HG03571 (cell line): ENCODE measurements around the gene BRCA1.
"Not testable (repeated sequence)": the region's sequence is repeated elsewhere in the genome, so short reads cannot be mapped to it uniquely, and the experiment has no call there.

Source experiments
- ATAC-seq: cut with Tn5 transposase; IDR thresholded peaks from one replicate; pipeline ENCODE4 v1.9.1; 2021; ENCODE audit not compliant: unreplicated experiment

The BRCA1 gene

GRCh38 chr17:43134774-43135453 is 9.8 kb upstream of the BRCA1 start:
- ATAC-seq = no peak

DNA sequence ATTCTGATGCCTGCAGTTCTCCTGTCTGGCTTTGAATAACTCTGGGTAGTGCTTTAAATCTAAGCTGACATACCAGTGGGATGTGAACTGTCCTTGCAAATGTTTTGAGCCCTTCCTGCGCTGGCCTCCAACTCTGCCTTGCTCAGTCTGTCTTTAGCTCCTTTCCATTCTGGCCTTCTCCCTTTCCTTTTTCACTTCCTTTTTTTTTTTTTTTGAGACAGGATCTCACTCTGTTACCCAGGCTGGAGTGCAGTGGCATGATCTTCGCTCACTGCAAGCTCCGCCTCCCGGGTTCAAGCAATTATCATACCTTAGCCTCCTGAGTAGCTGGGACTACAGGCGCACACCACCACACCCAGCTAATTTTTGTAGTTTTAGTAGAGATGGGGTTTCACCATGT is 8.3 kb upstream of the BRCA1 start:
- not testable (repeated sequence) for ATAC-seq

GRCh38 chr17:43132117-43132516 is 7.0 kb upstream of the BRCA1 start:
- ATAC-seq = no peak

DNA sequence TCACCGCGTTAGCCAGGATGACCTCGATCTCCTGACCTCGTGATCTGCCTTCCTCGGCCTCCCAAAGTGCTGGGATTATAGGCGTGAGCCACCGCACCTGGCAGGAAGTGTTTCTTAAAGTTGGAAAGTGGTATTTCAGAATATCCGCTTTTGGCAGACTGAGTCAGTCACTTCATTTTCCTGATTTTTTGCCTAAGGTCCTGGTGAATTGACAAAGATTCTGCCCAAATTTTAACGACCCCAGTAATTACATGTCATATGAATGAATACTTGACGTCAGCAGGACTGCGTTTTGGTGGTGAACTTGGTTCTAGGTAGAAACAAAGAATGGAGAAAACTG is 4.5 kb upstream of the BRCA1 start:
- ATAC-seq = no peak

DNA sequence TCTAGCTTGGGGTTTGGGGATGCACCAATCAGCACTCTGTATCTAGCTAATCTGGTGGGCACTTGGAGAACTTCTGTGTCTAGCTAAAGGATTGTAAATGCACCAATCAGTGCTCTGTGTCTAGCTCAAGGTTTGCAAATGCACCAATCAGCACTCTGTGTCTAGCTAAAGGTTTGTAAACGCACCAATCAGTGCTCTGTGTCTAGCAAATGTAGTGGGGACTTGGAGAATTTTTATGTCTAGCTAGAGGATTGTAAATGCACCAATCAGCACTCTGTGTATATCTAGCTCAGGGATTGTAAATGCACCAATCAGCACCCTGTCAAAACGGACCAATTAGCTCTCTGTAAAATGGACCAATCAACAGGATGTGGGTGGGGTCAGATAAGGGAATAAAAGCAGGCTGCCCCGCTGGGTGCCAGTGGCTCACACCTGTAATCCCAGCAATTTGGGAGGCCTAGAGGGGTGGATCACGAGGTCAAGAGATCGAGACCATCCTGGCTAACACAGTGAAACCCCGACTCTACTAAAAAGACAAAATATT is 2.2 kb upstream of the BRCA1 start:
- not testable (repeated sequence) for ATAC-seq

DNA sequence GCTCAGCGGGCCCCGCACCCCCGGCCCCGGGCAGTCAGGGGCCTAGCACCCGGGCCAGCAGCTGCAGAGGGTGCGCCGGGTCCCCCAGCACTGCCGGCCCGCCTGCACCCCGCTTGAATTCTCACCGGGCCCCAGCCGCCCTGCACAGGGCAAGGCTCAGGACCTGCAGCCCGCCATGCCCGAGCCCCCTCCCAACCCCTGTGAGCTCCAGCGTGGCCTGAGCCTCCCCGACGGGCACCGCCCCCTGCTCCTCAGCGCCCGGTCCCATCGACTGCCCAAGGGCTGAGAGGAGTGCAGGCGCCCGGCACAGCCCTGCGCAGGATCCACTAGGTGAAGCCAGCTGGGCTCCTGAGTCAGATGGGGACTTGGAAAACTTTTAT is 1.7 kb upstream of the BRCA1 start:
- ATAC-seq = no peak

DNA sequence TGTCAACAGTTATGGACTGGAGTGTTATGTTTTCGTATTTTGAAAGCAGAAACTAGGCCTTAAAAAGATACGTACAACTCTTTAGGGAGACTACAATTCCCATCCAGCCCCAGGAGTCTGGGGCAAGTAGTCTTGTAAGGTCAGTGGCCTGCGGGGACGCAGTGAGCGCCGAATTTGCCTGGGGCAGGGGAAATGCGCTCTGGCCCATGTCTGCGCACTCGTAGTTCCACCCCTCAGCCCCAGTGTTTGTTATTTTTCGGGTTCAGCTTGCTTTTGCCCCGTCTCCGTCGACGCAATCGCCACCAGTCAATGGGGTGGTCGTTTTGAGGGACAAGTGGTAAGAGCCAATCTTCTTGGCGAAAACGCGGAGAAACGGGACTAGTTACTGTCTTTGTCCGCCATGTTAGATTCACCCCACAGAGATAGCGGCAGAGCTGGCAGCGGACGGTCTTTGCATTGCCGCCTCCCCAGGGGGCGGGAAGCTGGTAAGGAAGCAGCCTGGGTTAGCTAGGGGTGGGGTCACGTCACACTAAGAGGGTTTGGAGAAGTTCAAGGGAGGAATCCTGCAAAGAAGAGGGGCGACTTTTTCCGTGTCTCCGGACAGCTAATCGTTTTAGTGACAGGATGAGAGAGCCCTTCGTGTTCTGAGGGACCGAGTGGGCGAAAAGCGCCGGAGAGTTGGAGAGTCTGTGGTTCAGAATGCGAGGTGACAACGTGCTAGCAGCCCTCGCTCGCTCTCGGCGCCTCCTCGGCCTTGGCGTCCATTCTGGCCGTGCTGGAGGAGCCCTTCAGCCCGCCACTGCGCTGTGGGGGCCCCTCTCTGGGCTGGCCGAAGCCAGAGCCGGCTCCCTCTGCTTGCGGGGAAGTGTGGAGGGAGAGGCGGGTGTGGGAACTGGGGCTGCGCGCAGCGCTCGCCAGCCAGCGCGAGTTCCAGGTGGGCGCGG is 1.1 kb upstream of the BRCA1 start:
- ATAC-seq = no peak

DNA sequence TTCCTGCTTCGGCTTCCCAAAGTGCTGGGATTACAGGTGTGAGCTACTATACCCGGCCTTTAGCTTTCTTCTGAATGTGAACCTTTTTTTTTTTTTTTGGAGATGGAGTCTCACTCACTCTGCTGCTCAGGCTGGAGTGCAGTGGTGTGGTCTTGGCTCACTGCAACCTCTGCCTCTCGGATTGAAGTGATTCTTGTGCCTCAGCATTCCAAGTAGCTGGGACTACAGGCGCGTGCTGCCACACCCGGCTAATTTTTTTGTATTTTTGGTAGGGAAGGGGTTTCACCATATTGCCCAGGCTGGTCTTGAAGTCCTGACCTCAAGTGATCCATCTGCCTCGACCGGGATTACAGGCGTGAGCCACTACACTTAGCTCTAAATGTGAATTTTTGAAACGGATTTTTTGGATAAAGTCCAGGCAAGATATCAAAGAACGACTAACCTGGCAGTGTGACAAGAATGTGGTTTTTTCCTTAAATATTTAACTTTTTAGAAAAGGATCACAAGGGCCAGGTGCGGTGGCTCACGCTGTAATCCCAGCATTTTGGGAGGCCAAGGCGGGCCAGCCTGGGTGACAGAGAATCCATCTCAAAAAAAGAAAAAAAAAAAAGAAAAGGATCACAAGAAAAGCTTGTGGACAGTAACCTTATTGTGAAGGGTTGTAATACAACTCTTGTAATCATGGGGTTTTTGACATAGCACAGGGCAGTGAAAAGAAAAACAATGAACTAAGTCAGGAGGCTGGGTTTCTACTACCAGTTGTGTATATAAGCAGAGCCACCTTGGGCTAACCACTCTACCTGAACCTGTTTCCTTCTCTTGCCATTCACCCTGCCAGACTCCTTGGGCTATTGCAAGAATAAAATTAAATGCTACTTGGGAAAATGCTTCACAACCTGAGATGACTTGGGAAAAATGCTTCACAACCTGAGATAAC is 6.2 kb downstream of the BRCA1 start:
- no peak for ATAC-seq

- no peak for ATAC-seq
Observed at GRCh38 chr17:43114151-43114552, 11.0 kb downstream of the BRCA1 start.

DNA sequence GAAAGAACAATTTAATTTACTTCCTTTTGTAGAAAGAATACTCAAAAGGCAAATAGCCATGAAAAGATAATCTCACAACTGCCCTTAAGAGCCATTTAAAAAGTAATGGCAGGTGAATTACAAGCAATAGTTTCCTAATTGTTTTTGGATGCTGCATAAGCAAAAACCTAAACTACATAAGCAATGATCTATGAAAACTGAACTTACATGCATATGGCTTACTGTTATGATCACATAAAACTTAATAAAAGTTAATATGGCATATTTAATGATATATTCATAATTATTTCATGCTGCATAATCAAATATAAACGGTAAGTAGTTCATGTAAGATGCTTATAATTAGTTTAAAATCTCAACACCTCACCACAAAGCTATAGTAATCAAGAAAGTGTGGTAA is 18.6 kb downstream of the BRCA1 start:
- ATAC-seq = no peak

GRCh38 chr17:43105146-43105545 is 20.0 kb downstream of the BRCA1 start:
- no peak for ATAC-seq

GRCh38 chr17:43104665-43105064 is 20.5 kb downstream of the BRCA1 start:
- no peak for ATAC-seq

DNA sequence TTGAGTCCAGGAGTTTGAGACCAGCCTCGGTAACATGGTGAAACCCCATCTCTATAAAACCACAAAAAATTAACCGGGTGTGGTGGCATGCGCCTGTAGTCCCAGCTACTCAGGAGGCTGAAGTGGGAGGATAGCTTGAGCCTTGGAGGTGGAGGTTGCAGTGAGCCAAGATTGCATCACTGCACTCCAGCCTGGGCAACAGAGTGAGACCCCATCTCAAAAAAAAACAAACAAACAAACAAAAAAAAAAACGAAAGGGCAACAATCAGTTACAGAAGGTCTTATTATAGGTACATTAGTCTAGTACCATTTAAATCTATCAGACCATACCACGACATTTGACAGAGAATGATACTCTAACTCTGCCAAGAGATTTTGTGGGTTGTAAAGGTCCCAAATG is 29.8 kb downstream of the BRCA1 start:
- ATAC-seq = not testable (repeated sequence)

- no peak for ATAC-seq
Observed at GRCh38 chr17:43094129-43094835, 30.9 kb downstream of the BRCA1 start.

GRCh38 chr17:43092901-43093300 is 32.3 kb downstream of the BRCA1 start:
- ATAC-seq = no peak

- no peak for ATAC-seq
Observed at GRCh38 chr17:43090022-43090421, 35.1 kb downstream of the BRCA1 start.

GRCh38 chr17:43085474-43085873 is 39.7 kb downstream of the BRCA1 start:
- ATAC-seq = no peak

- ATAC-seq = no peak
Observed at GRCh38 chr17:43079641-43080302, 45.4 kb downstream of the BRCA1 start.

- ATAC-seq = no peak
Observed at GRCh38 chr17:43074869-43075268, 50.3 kb downstream of the BRCA1 start.

- no peak for ATAC-seq
Observed at GRCh38 chr17:43070872-43071271, 54.3 kb downstream of the BRCA1 start.
